LHCN-M2 (cell line): Measurements from ENCODE around the gene DNAI2. TPM values are rescaled to one million over a fixed set of nuclear protein-coding genes. Genes with fewer than 3 reads are reported as not detected.

Experiments
- DNase-seq: peaks from one replicate; pipeline ENCODE4 v3.0.0-alpha.2; 2012; ENCODE audit warnings: low read depth
- polyA plus RNA-seq: library from polyadenylated mRNA; unstranded; fragments of >200 nt; gene quantifications from one replicate; pipeline ENCODE4 v1.2.1, GENCODE V29; 2012; ENCODE audit warnings: missing spikeins
- total RNA-seq: library from RNA; depleted of rRNA; stranded (reverse); fragments of >200 nt; gene quantifications from 2 replicates; pipeline ENCODE4 v1.2.3, GENCODE V29; 2014; rRNA removed

The DNAI2 gene
- not detected in 2 replicates for total RNA-seq
- polyA plus RNA-seq, result not detected

- DNase-seq, result no peak
Measured at GRCh38 chr17:74274060-74274708, at the start of gene DNAI2. DNAI2 (plus strand) TSS chr17:74274234; CDS start chr17:74281818, 7,584 bp downstream.

- DNase-seq, result no peak
Measured at GRCh38 chr17:74224959-74225725, 48.9 kb upstream of the DNAI2 start.

- DNase-seq, result no peak
Measured at GRCh38 chr17:74226252-74226651, 47.8 kb upstream of the DNAI2 start.

- no peak for DNase-seq
Measured at GRCh38 chr17:74227271-74228080, 46.6 kb upstream of the DNAI2 start.

GRCh38 chr17:74228306-74228978, 45.6 kb upstream of the DNAI2 start:
- no peak for DNase-seq

- no peak for DNase-seq
Measured at GRCh38 chr17:74230896-74231295, 43.1 kb upstream of the DNAI2 start.

- no peak for DNase-seq
Measured at GRCh38 chr17:74231928-74232907, 41.8 kb upstream of the DNAI2 start.

GRCh38 chr17:74233937-74234336, 40.1 kb upstream of the DNAI2 start:
- DNase-seq, result no peak

GRCh38 chr17:74234486-74234885, 39.5 kb upstream of the DNAI2 start:
- DNase-seq, result no peak

GRCh38 chr17:74235040-74235581, 38.9 kb upstream of the DNAI2 start:
- no peak for DNase-seq

- no peak for DNase-seq
Measured at GRCh38 chr17:74235911-74236371, 38.1 kb upstream of the DNAI2 start.

GRCh38 chr17:74237321-74237720, 36.7 kb upstream of the DNAI2 start:
- DNase-seq, result no peak

- no peak for DNase-seq
Measured at GRCh38 chr17:74239172-74239571, 34.9 kb upstream of the DNAI2 start.

- no peak for DNase-seq
Measured at GRCh38 chr17:74240618-74241205, 33.3 kb upstream of the DNAI2 start.

GRCh38 chr17:74241431-74241830, 32.6 kb upstream of the DNAI2 start:
- DNase-seq, result no peak

- DNase-seq, result no peak
Measured at GRCh38 chr17:74241847-74242246, 32.2 kb upstream of the DNAI2 start.

GRCh38 chr17:74243013-74243755, 30.9 kb upstream of the DNAI2 start:
- no peak for DNase-seq

- no peak for DNase-seq
Measured at GRCh38 chr17:74244128-74244527, 29.9 kb upstream of the DNAI2 start.

- no peak for DNase-seq
Measured at GRCh38 chr17:74244548-74244947, 29.5 kb upstream of the DNAI2 start.
